ENCODE data around the gene BTG4. TPM values are rescaled to one million over a fixed set of nuclear protein-coding genes. Genes with fewer than 3 reads are reported as not detected.
A peak's percentile ranks its signal among the peaks of the same experiment; 100 is the strongest.

Gene BTG4
- total RNA-seq, 1 donor from 2014 or later, result 0.50 TPM

GRCh38 chr11:111494040-111494439 lies 18.1 kb downstream of the BTG4 start:
- no peak for FAIRE-seq
- H3K4me2 ChIP-seq (ENCODE audit: low read length), result no peak overlapping the region
- Mint-ChIP-seq H3K27me3 (ENCODE audit: low read depth, unreplicated experiment) (peaks cover 10% of the 10 kb centered on the region), H3K27ac (ENCODE audit: unreplicated experiment) (no peak overlapping the region), H3K4me1 (ENCODE audit: low read depth, unreplicated experiment) (no peaks in the 10 kb centered on the region), H3K36me3 (ENCODE audit: low read depth, unreplicated experiment) (no peaks in the 10 kb centered on the region), H3K4me3 (ENCODE audit: unreplicated experiment) (no peak overlapping the region), H3K9me3 (ENCODE audit: unreplicated experiment) (no peaks in the 10 kb centered on the region)
- H3K4me3 ChIP-seq (ENCODE audit: insufficient read depth, low read depth, low read length), result no peak overlapping the region
- H4K20me1 ChIP-seq (ENCODE audit: insufficient read depth, low read length), result no peaks in the 10 kb centered on the region
- H3K4me1 ChIP-seq (ENCODE audit: insufficient read depth, low read length), result no peaks in the 10 kb centered on the region
- no peaks in the 10 kb centered on the region for H3K9me3 ChIP-seq (ENCODE audit: insufficient read depth, low read depth, low read length)
- no peak overlapping the region for H3K9ac ChIP-seq (ENCODE audit: low read length)
- no peak overlapping the region for H2AFZ ChIP-seq (ENCODE audit: low read depth, low read length)
- no peak for DNase-seq (ENCODE audit: low read depth)
- H3K27me3 ChIP-seq (ENCODE audit: insufficient read depth, low read length), result no peaks in the 10 kb centered on the region
- no peak overlapping the region for H3K27ac ChIP-seq (ENCODE audit: low read depth, low read length)
- H3K79me2 ChIP-seq (ENCODE audit: insufficient read depth, low read length), result no peaks in the 10 kb centered on the region
- no peaks in the 10 kb centered on the region for H3K36me3 ChIP-seq (ENCODE audit: insufficient read depth, low read length)
- no peak for TF ChIP-seq CTCF (IDR thresholded peaks at IDR 0.05; ENCODE audit: insufficient read depth, low read depth, low read length)
- TF ChIP-seq EZH2 (IDR thresholded peaks at IDR 0.05; ENCODE audit: insufficient read depth, low read length), result no peak

GRCh38 chr11:111490496-111490895 lies 21.7 kb downstream of the BTG4 start:
- peaks cover 6% of the 10 kb centered on the region for H3K9me3 Mint-ChIP-seq (ENCODE audit: unreplicated experiment)
- no peaks in the 10 kb centered on the region for H3K36me3 Mint-ChIP-seq (ENCODE audit: low read depth, unreplicated experiment)
- H3K4me1 ChIP-seq (ENCODE audit: insufficient read depth, low read length), result no peaks in the 10 kb centered on the region
- no peak overlapping the region for H3K4me2 ChIP-seq (ENCODE audit: low read length)
- H3K27ac Mint-ChIP-seq (ENCODE audit: unreplicated experiment), result no peak overlapping the region
- no peaks in the 10 kb centered on the region for H3K27me3 ChIP-seq (ENCODE audit: insufficient read depth, low read length)
- no peak overlapping the region for H3K9ac ChIP-seq (ENCODE audit: low read length)
- H3K79me2 ChIP-seq (ENCODE audit: insufficient read depth, low read length), result no peaks in the 10 kb centered on the region
- H3K9me3 ChIP-seq (ENCODE audit: insufficient read depth, low read depth, low read length), result no peaks in the 10 kb centered on the region
- no peaks in the 10 kb centered on the region for H3K4me1 Mint-ChIP-seq (ENCODE audit: low read depth, unreplicated experiment)
- H3K4me3 Mint-ChIP-seq (ENCODE audit: unreplicated experiment), result no peak overlapping the region
- DNase-seq (ENCODE audit: low read depth) (no peak), FAIRE-seq (peak; percentile 23)
- H3K27ac ChIP-seq (ENCODE audit: low read depth, low read length), result no peak overlapping the region
- no peak for TF ChIP-seq EZH2 (IDR thresholded peaks at IDR 0.05; ENCODE audit: insufficient read depth, low read length)
- TF ChIP-seq CTCF (IDR thresholded peaks at IDR 0.05; ENCODE audit: insufficient read depth, low read depth, low read length), result no peak
- no peak overlapping the region for H3K4me3 ChIP-seq (ENCODE audit: insufficient read depth, low read depth, low read length)
- H2AFZ ChIP-seq (ENCODE audit: low read depth, low read length), result no peak overlapping the region
- H3K36me3 ChIP-seq (ENCODE audit: insufficient read depth, low read length), result no peaks in the 10 kb centered on the region
- peaks cover 3% of the 10 kb centered on the region for H3K27me3 Mint-ChIP-seq (ENCODE audit: low read depth, unreplicated experiment)
- no peaks in the 10 kb centered on the region for H4K20me1 ChIP-seq (ENCODE audit: insufficient read depth, low read length)

DNA sequence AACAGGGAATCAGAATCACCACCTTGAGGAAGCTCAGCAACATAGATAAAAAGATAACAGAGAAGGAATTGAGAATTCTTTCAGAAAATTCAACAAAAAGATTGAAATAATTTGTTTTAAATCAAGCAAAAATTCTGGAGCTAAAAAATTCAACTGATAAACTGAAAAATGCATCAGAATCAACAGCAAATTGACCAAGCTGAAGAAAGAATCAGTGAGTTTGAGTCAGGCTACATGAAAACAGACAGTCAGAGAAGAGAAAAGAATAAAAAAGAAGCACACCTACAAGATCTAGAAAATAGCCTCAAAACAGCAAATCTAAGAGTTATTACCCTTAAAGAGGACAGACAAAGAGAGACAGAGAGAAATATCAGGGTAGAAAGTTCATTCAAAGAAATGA lies 28.8 kb downstream of the BTG4 start:
- Histone ChIP-seq H3K27ac (ENCODE audit: low read depth, low read length) (no peak overlapping the region), H3K9me3 (ENCODE audit: insufficient read depth, low read depth, low read length) (no peaks in the 10 kb centered on the region), H3K36me3 (ENCODE audit: insufficient read depth, low read length) (no peaks in the 10 kb centered on the region), H2AFZ (ENCODE audit: low read depth, low read length) (no peak overlapping the region), H4K20me1 (ENCODE audit: insufficient read depth, low read length) (no peaks in the 10 kb centered on the region), H3K4me2 (ENCODE audit: low read length) (no peak overlapping the region), H3K4me3 (ENCODE audit: insufficient read depth, low read depth, low read length) (no peak overlapping the region), H3K27me3 (ENCODE audit: insufficient read depth, low read length) (no peaks in the 10 kb centered on the region), H3K79me2 (ENCODE audit: insufficient read depth, low read length) (no peaks in the 10 kb centered on the region), H3K9ac (ENCODE audit: low read length) (no peak overlapping the region), H3K4me1 (ENCODE audit: insufficient read depth, low read length) (no peaks in the 10 kb centered on the region)
- Mint-ChIP-seq H3K27me3 (ENCODE audit: low read depth, unreplicated experiment) (no peaks in the 10 kb centered on the region), H3K36me3 (ENCODE audit: low read depth, unreplicated experiment) (peaks cover 1% of the 10 kb centered on the region), H3K27ac (ENCODE audit: unreplicated experiment) (no peak overlapping the region), H3K4me3 (ENCODE audit: unreplicated experiment) (no peak overlapping the region), H3K9me3 (ENCODE audit: unreplicated experiment) (peaks cover 14% of the 10 kb centered on the region), H3K4me1 (ENCODE audit: low read depth, unreplicated experiment) (no peaks in the 10 kb centered on the region)
- no peak for TF ChIP-seq CTCF (IDR thresholded peaks at IDR 0.05; ENCODE audit: insufficient read depth, low read depth, low read length)
- TF ChIP-seq EZH2 (IDR thresholded peaks at IDR 0.05; ENCODE audit: insufficient read depth, low read length), result no peak
- FAIRE-seq (no peak), DNase-seq (ENCODE audit: low read depth) (no peak)
